K562 (cell line): ENCODE results near the gene ACBD4. TPM values are rescaled to one million over a fixed set of nuclear protein-coding genes. Genes with fewer than 3 reads are reported as not detected.
A peak's percentile ranks its signal among the peaks of the same experiment; 100 is the strongest.

Experiments
- DDX20 ChIP-seq: fragments of 450-650 bp; IDR thresholded peaks from 2 replicates; pipeline ENCODE4 v1.6.1; 2016; ENCODE audit warnings: missing genetic modification characterization, low read depth, mild to moderate bottlenecking, missing compliant biosample characterization, moderate library complexity
- GATAD2A ChIP-seq: fragments of 450-650 bp; IDR thresholded peaks from 2 replicates; pipeline ENCODE4 v1.6.1; 2017
- HDAC8 ChIP-seq: fragments of 450-650 bp; IDR thresholded peaks from 2 replicates; pipeline ENCODE4 v1.6.1; 2016; ENCODE audit warnings: mild to moderate bottlenecking, missing genetic modification characterization, moderate library complexity, missing compliant biosample characterization
- HDGF ChIP-seq: fragments of 450-650 bp; IDR thresholded peaks from 2 replicates; pipeline ENCODE4 v1.6.1; 2016
- KLF16 ChIP-seq: IDR thresholded peaks from 2 replicates; pipeline ENCODE4 v1.6.1; 2016; ENCODE audit warnings: antibody characterized with exemption
- KLF6 ChIP-seq: fragments of 250-450 bp; sonication (Bioruptor Pico); IDR thresholded peaks from 2 replicates; pipeline ENCODE4 v1.4.0; 2020; ENCODE audit warnings: mild to moderate bottlenecking, moderate library complexity, borderline replicate concordance
- MBD2 ChIP-seq: sonication (generic); IDR thresholded peaks from 2 replicates; pipeline ENCODE4 v1.6.1; 2016; ENCODE audit warnings: low read depth, borderline replicate concordance
- POLR2AphosphoS5 ChIP-seq: IDR thresholded peaks from 2 replicates; pipeline ENCODE4 v1.6.1; 2011; ENCODE audit warnings: mild to moderate bottlenecking, low read depth, low read length, moderate library complexity; ENCODE audit not compliant: control insufficient read depth, insufficient read depth
- TFAM ChIP-seq: fragments of 250-450 bp; sonication (Bioruptor Pico); conservative IDR thresholded peaks from 2 replicates; pipeline ENCODE4 v1.5.0; 2021; ENCODE audit warnings: mild to moderate bottlenecking, moderate library complexity
- WHSC1 ChIP-seq: IDR thresholded peaks from one replicate; pipeline ENCODE4 v1.6.1; 2012; ENCODE audit warnings: low read length, control low read depth, inconsistent platforms
- ZKSCAN3 ChIP-seq: fragments of 250-450 bp; sonication (Bioruptor Pico); IDR thresholded peaks from 2 replicates; pipeline ENCODE4 v1.4.0; 2020
- ZNF121 ChIP-seq: sonication (generic); formaldehyde crosslinking; conservative IDR thresholded peaks from 2 replicates; pipeline ENCODE4 v1.8.0; 2022; ENCODE audit warnings: missing genetic modification reagents
- ZNF124 ChIP-seq: sonication (generic); formaldehyde crosslinking; IDR thresholded peaks from 2 replicates; pipeline ENCODE4 v1.8.1; 2022; ENCODE audit warnings: missing genetic modification reagents
- ZNF133 ChIP-seq: fragments of 250-450 bp; sonication (Bioruptor Pico); IDR thresholded peaks from 2 replicates; pipeline ENCODE4 v1.4.0; 2020; ENCODE audit warnings: mild to moderate bottlenecking
- ZNF175 ChIP-seq: fragments of 200-800 bp; sonication (Bioruptor generic); IDR thresholded peaks from 2 replicates; pipeline ENCODE4 v1.6.1; 2016; ENCODE audit warnings: low read depth, mild to moderate bottlenecking, missing genetic modification characterization, missing compliant biosample characterization
- ZNF586 ChIP-seq: fragments of 450-650 bp; formaldehyde crosslinking; conservative IDR thresholded peaks from 2 replicates; pipeline ENCODE4 v1.4.0; 2020; ENCODE audit warnings: mild to moderate bottlenecking, moderate library complexity
- polyA plus RNA-seq, 8 experiments: library from polyadenylated mRNA; depleted of rRNA in 4 of 8; stranded (reverse) in 5 of 8; unstranded in 3 of 8; fragments of >200 nt; fragmentation: Nextera tagmentation in 2 of 8; fragmentation: Illumina TruSeq in 1 of 8; extraction: Ambion mirVana in 2 of 8; extraction: Trizol in 1 of 8; gene quantifications; 2 replicates each; pipeline versions ENCODE4 v1.2.1 to v1.2.3, GENCODE V29; 2011 to 2014; ENCODE audit warnings: inconsistent platforms in 1 of 8, missing spikeins in 1 of 8
- total RNA-seq, 7 experiments: library from RNA; depleted of rRNA in 6 of 7; stranded (reverse); fragments of >200 nt in 6 of 7; fragmentation: Illumina TruSeq in 2 of 7; extraction: Trizol in 2 of 7; gene quantifications; 2 replicates each; pipeline versions ENCODE4 v1.2.1 to v1.2.3, GENCODE V29; 2011 to 2021; ENCODE audit warnings: low replicate concordance in 1 of 7
- TF ChIP-seq, protein P1 (sequence below): fragments of 450-650 bp; IDR thresholded peaks from 2 replicates; pipeline ENCODE4 v1.6.1; 2014; ENCODE audit warnings: low read depth, mild to moderate bottlenecking, moderate library complexity, borderline replicate concordance
- TF ChIP-seq, protein P2 (sequence below), 2 experiments: fragments of 450-650 bp in 1 of 2; sonication (generic) in 1 of 2; formaldehyde crosslinking in 1 of 2; IDR thresholded peaks in 1 of 2; conservative IDR thresholded peaks in 1 of 2; 2 replicates each; pipeline versions ENCODE4 v1.6.1 to v1.8.1; 2016 to 2023; ENCODE audit warnings: mild to moderate bottlenecking in 2 of 2, moderate library complexity in 2 of 2, inconsistent platforms in 1 of 2, missing genetic modification reagents in 1 of 2
- TF ChIP-seq, protein P3 (sequence below): fragments of 450-650 bp; conservative IDR thresholded peaks from 2 replicates; pipeline ENCODE4 v1.6.1; 2016; ENCODE audit warnings: missing genetic modification characterization, low read depth, mild to moderate bottlenecking, control low read depth, missing compliant biosample characterization
- TF ChIP-seq, protein P4 (sequence below): sonication (generic); formaldehyde crosslinking; IDR thresholded peaks from 2 replicates; pipeline ENCODE4 v1.8.0; 2022; ENCODE audit warnings: mild to moderate bottlenecking, missing genetic modification reagents

The ACBD4 gene
- total and polyA plus RNA-seq, 9 of the 15 experiments (the other 6 are each of a cell fraction or from before 2014, with no cell fraction given), result 0.14 to 6.9 (median 4.6) TPM

- TF ChIP-seq, protein P1, sequence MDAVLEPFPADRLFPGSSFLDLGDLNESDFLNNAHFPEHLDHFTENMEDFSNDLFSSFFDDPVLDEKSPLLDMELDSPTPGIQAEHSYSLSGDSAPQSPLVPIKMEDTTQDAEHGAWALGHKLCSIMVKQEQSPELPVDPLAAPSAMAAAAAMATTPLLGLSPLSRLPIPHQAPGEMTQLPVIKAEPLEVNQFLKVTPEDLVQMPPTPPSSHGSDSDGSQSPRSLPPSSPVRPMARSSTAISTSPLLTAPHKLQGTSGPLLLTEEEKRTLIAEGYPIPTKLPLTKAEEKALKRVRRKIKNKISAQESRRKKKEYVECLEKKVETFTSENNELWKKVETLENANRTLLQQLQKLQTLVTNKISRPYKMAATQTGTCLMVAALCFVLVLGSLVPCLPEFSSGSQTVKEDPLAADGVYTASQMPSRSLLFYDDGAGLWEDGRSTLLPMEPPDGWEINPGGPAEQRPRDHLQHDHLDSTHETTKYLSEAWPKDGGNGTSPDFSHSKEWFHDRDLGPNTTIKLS, result peak; percentile 95
- TF ChIP-seq, protein P2, sequence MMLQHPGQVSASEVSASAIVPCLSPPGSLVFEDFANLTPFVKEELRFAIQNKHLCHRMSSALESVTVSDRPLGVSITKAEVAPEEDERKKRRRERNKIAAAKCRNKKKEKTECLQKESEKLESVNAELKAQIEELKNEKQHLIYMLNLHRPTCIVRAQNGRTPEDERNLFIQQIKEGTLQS (IDR thresholded peaks at IDR 0.05), result peak; percentile 39
- TF ChIP-seq, protein P2 (CRISPR knock-in tag; conservative IDR thresholded peaks at IDR 0.05), result peak; percentile 60; the same call in 1 of the 2 replicates
- TF ChIP-seq WHSC1 (no peak), MBD2 (peak; percentile 96), TFAM (CRISPR knock-in tag) (no peak), ZNF121 (CRISPR knock-in tag) (no peak), ZKSCAN3 (CRISPR knock-in tag) (no peak), ZNF133 (no peak), HDGF (no peak), GATAD2A (peak; percentile 72; the same call in 1 of the 2 replicates), POLR2AphosphoS5 (peak; percentile 86; the same call in 1 of the 2 replicates), KLF16 (no peak), ZNF586 (0 out of 2 replicates have a peak, but pooled peaks have one; percentile 66), HDAC8 (no peak), ZNF124 (no peak), ZNF175 (no peak), DDX20 (tag) (no peak), KLF6 (0 out of 2 replicates have a peak, but pooled peaks have one; percentile 16)
- TF ChIP-seq, protein P3, sequence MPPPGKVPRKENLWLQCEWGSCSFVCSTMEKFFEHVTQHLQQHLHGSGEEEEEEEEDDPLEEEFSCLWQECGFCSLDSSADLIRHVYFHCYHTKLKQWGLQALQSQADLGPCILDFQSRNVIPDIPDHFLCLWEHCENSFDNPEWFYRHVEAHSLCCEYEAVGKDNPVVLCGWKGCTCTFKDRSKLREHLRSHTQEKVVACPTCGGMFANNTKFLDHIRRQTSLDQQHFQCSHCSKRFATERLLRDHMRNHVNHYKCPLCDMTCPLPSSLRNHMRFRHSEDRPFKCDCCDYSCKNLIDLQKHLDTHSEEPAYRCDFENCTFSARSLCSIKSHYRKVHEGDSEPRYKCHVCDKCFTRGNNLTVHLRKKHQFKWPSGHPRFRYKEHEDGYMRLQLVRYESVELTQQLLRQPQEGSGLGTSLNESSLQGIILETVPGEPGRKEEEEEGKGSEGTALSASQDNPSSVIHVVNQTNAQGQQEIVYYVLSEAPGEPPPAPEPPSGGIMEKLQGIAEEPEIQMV (tag), result no peak
- TF ChIP-seq, protein P4, sequence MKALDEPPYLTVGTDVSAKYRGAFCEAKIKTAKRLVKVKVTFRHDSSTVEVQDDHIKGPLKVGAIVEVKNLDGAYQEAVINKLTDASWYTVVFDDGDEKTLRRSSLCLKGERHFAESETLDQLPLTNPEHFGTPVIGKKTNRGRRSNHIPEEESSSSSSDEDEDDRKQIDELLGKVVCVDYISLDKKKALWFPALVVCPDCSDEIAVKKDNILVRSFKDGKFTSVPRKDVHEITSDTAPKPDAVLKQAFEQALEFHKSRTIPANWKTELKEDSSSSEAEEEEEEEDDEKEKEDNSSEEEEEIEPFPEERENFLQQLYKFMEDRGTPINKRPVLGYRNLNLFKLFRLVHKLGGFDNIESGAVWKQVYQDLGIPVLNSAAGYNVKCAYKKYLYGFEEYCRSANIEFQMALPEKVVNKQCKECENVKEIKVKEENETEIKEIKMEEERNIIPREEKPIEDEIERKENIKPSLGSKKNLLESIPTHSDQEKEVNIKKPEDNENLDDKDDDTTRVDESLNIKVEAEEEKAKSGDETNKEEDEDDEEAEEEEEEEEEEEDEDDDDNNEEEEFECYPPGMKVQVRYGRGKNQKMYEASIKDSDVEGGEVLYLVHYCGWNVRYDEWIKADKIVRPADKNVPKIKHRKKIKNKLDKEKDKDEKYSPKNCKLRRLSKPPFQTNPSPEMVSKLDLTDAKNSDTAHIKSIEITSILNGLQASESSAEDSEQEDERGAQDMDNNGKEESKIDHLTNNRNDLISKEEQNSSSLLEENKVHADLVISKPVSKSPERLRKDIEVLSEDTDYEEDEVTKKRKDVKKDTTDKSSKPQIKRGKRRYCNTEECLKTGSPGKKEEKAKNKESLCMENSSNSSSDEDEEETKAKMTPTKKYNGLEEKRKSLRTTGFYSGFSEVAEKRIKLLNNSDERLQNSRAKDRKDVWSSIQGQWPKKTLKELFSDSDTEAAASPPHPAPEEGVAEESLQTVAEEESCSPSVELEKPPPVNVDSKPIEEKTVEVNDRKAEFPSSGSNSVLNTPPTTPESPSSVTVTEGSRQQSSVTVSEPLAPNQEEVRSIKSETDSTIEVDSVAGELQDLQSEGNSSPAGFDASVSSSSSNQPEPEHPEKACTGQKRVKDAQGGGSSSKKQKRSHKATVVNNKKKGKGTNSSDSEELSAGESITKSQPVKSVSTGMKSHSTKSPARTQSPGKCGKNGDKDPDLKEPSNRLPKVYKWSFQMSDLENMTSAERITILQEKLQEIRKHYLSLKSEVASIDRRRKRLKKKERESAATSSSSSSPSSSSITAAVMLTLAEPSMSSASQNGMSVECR (CRISPR knock-in tag), result peak; percentile 90
Measured at GRCh38 chr17:45161288-45162024, 26.0 kb downstream of the ACBD4 start, which contains the start of gene HEXIM2 (continued).
